ENCODE data around the gene G0S2. TPM values are rescaled to one million over a fixed set of nuclear protein-coding genes. Genes with fewer than 3 reads are reported as not detected.

G0S2 gene
- total RNA-seq, 1 donor from 2014 or later, result 418 TPM

GRCh38 chr1:209646558-209646957, 28.7 kb upstream of the G0S2 start:
- FAIRE-seq (no peak), DNase-seq (ENCODE audit: low read depth) (peak; percentile 32)
- H3K4me3 ChIP-seq (ENCODE audit: low read depth, low read length), result no peak overlapping the region
- TF ChIP-seq, protein P1, sequence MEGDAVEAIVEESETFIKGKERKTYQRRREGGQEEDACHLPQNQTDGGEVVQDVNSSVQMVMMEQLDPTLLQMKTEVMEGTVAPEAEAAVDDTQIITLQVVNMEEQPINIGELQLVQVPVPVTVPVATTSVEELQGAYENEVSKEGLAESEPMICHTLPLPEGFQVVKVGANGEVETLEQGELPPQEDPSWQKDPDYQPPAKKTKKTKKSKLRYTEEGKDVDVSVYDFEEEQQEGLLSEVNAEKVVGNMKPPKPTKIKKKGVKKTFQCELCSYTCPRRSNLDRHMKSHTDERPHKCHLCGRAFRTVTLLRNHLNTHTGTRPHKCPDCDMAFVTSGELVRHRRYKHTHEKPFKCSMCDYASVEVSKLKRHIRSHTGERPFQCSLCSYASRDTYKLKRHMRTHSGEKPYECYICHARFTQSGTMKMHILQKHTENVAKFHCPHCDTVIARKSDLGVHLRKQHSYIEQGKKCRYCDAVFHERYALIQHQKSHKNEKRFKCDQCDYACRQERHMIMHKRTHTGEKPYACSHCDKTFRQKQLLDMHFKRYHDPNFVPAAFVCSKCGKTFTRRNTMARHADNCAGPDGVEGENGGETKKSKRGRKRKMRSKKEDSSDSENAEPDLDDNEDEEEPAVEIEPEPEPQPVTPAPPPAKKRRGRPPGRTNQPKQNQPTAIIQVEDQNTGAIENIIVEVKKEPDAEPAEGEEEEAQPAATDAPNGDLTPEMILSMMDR (IDR thresholded peaks at IDR 0.05; ENCODE audit: insufficient read depth, low read length, severe bottlenecking), result peak; percentile 67
- H3K27me3 ChIP-seq (ENCODE audit: control insufficient read depth, insufficient read depth, low read length), result no peaks in the 10 kb centered on the region
- peaks cover 39% of the 10 kb centered on the region for H3K36me3 ChIP-seq (ENCODE audit: control insufficient read depth, insufficient read depth, low read length)

- FAIRE-seq (no peak), DNase-seq (ENCODE audit: low read depth) (peak; percentile 21)
- TF ChIP-seq, protein P1 (IDR thresholded peaks at IDR 0.05; ENCODE audit: insufficient read depth, low read length, severe bottlenecking), result no peak
- no peak overlapping the region for H3K4me3 ChIP-seq (ENCODE audit: low read depth, low read length)
- peaks cover 36% of the 10 kb centered on the region for H3K36me3 ChIP-seq (ENCODE audit: control insufficient read depth, insufficient read depth, low read length)
- no peaks in the 10 kb centered on the region for H3K27me3 ChIP-seq (ENCODE audit: control insufficient read depth, insufficient read depth, low read length)
These were observed 28.1 kb upstream of the G0S2 start for GRCh38 chr1:209647156-209647555.

DNA sequence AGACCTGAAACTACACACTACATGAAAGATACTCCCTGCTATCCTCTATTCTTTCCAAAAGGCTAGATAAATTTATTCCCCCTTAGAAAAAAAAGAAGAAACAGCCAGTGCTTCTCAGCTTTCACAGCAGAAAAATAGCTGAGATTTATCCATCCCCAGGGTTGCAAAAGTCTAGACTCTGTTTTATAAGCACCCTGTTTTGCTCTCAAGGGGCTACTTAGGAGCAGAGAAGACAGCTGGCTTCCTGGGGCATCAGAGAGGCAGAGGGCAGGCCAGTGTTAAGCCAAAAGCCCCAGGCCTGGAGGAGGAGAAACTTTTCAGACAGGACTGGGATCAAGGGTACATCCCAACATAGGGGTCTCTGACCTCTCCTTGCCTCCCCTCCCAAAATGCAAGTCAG, 26.9 kb upstream of the G0S2 start:
- TF ChIP-seq, protein P1 (IDR thresholded peaks at IDR 0.05; ENCODE audit: insufficient read depth, low read length, severe bottlenecking), result no peak
- Histone ChIP-seq H3K4me3 (ENCODE audit: low read depth, low read length) (no peak overlapping the region), H3K27me3 (ENCODE audit: control insufficient read depth, insufficient read depth, low read length) (no peaks in the 10 kb centered on the region), H3K36me3 (ENCODE audit: control insufficient read depth, insufficient read depth, low read length) (peaks cover 33% of the 10 kb centered on the region)
- FAIRE-seq (no peak), DNase-seq (ENCODE audit: low read depth) (no peak)

DNA sequence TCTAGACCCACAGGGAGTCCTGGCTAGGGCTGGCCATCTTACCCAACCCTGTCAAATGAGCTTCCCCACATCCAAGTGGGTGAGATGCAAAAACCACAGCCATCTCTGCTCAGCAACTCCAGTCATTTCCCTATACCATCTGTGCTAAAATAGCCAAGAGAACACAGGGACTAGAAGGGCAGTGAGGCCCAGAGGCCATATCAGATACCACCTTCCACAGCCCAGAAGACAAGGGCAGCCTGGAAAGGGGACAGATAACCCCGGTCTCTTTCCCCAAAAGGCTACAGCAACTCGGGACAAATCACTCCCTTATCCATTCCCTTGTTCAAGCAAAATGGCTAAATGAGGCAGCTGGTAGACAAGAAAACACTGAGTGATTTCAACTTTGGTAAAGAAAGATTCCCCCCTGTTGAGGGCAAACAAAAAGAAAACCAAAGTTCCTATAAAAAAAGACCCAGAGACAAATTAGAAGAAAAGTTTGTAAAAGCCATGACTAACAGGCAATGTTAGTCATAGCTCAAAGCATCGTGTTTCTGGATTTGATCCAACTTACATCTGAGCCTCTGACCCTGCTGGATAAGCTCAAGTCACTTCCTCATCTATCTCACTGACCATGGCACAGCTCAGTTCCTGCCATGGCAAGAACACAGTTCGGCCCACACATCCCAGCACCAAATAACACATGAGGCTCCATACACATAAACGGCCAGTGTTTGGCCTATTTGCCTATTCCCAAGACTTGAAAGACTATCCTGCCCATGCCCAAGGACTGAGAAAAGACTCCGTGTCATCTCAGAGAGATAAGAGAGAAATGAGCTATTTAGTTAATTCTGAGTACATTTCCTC, 26.1 kb upstream of the G0S2 start:
- DNase-seq (ENCODE audit: low read depth), result peak; percentile 91
- TF ChIP-seq, protein P1 (IDR thresholded peaks at IDR 0.05; ENCODE audit: insufficient read depth, low read length, severe bottlenecking), result no peak
- peak; percentile 82 for FAIRE-seq
- H3K4me3 ChIP-seq (ENCODE audit: low read depth, low read length), result peak overlapping the region; percentile 53
- peaks cover 33% of the 10 kb centered on the region for H3K36me3 ChIP-seq (ENCODE audit: control insufficient read depth, insufficient read depth, low read length)
- H3K27me3 ChIP-seq (ENCODE audit: control insufficient read depth, insufficient read depth, low read length), result no peaks in the 10 kb centered on the region

GRCh38 chr1:209650454-209650853, 24.8 kb upstream of the G0S2 start:
- Histone ChIP-seq H3K4me3 (ENCODE audit: low read depth, low read length) (peak overlapping the region; percentile 53), H3K27me3 (ENCODE audit: control insufficient read depth, insufficient read depth, low read length) (no peaks in the 10 kb centered on the region), H3K36me3 (ENCODE audit: control insufficient read depth, insufficient read depth, low read length) (peaks cover 27% of the 10 kb centered on the region)
- FAIRE-seq (peak; percentile 75), DNase-seq (ENCODE audit: low read depth) (no peak)
- TF ChIP-seq, protein P1 (IDR thresholded peaks at IDR 0.05; ENCODE audit: insufficient read depth, low read length, severe bottlenecking), result no peak
